HG02623 (cell line): ENCODE data around the gene CD200R1L.

Experiments
- ATAC-seq: cut with Tn5 transposase; IDR thresholded peaks from one replicate; pipeline ENCODE4 v1.9.1; 2021; ENCODE audit warnings: moderate library complexity; ENCODE audit not compliant: unreplicated experiment

The CD200R1L gene

GRCh38 chr3:112769286-112769978, 77.2 kb downstream of the CD200R1L start:
- no peak for ATAC-seq

DNA sequence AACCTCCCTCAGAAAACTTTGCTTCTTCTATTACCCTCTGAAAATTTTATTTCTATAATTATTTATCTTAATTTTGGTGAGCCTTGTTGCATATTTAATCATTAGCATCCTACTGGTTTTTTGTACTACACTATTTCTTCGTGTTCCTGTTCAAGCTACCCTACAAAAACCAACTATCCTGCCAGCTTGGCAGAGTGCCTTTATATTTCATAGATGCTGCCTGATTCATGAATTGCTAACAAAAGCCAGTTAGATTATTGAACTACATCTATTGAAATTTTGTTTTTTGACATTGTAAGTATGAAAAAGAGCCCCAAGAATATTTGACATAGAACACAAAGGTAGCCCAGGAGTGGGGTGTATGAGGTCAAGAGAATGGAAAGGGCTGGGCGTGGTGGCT, 78.9 kb downstream of the CD200R1L start:
- no peak for ATAC-seq

- peak; percentile 64 for ATAC-seq
These were observed 79.5 kb downstream of the CD200R1L start for GRCh38 chr3:112767177-112767576.
